RPMI7951 (cell line): ENCODE measurements around the gene LYPD8. TPM values are rescaled to one million over a fixed set of nuclear protein-coding genes. Genes with fewer than 3 reads are reported as not detected.

Experiments
- DNase-seq: peaks from one replicate; pipeline ENCODE4 v3.0.0-alpha.2; 2012; ENCODE audit warnings: low read depth
- total RNA-seq: library from RNA; depleted of rRNA; stranded (reverse); fragments of >200 nt; shearing (Covaris generic); gene quantifications from 2 replicates; pipeline ENCODE4 v1.2.3, GENCODE V29; 2014

LYPD8 gene
- total RNA-seq, 1 experiment from 2014 or later = 1.4 TPM

DNA sequence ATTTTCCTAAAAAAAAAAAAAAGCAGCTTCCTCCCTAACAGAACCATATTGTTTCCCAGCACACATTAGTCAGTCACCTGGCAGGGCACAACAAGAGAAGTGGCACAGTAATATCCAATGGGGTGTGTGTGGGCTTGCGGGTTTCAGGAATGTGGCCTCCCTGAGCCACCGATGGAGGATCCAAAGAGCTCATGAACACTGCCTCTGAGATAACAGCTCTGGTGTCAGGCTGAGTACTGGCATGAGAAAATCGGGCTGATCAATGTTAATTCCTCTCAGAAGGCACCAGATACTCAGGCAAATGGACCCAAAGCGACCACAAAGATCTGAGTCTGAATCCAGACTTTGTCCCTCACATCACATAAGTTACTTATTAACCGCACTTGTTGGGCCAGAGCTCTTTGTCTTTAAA is 2.2 kb upstream of the LYPD8 start:
- no peak for DNase-seq

DNA sequence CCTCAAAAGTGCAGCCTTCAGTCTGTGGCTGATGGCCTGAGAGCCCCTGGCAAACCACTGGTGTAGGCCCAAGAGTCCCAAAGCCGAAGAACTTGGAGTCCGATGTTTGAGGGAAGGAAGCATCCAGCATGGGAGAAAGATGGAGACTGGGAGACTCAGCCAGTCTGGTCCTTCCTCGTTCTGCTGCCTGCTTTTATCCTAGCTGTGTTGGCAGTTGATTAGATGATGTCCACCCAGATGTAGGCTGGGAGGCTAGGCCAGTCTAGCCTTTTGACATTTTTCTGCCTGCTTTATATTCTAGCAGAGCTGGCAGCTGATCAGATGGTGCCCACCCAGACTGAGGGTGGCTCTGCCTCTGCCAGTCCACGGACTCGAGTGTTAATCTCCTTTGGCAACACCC is 1.1 kb upstream of the LYPD8 start:
- no peak for DNase-seq

DNA sequence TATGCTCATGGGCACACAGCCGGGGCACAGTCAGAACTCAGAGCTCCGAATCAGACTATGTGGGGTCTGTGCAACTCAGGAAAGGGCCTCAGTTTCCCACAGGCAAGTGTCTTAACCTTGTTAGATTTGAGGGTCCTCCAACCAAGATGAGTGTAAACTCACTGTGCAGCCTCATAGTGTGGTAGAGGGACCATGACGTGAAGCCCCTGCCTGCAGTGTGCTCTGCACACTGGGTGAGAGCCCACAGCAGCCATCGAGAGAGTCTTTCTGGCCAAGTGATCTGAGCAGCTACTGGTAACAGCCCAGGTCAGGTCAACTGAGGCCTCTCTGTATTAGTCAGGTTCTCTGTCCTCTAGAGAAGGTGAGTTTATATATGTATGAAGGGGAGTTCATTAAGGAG is 592 bp upstream of the LYPD8 start:
- DNase-seq = no peak

DNA sequence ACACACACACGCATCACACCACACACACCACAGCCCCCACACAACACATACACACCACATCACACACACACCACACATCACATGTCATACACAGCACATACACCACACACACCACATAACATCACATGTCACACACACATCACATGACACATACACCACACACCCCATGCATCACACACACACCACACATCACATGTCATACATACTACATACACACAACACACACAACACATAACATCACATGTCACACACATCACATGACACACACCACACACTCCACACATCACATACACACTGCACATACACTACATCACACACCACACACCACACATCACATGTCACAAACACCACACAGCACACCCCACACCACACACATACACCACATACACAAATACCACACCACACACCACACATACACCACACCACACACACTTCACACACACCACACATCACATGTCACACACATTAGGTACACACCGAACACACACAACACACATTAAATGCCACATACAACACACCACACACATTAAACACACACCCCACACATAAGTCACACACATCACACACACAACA is 1.8 kb downstream of the LYPD8 start:
- no peak for DNase-seq

DNA sequence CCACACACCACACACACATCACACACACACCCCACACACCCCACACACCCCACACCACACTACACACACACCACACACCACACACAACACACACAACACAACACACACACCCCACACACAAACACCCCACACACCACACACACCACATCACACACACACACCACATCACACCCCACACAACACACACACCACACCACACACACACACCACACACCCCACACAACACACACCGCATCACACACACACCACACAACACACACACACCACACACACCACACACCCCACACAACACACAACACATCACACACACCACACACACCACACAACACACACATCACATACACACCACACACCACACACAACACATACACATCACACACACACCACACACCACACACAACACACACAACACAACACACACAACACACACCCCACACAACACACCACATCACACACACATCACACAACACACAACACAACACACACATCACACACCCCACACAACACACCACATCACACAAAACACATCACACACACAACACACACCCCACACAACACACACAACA is 2.4 kb downstream of the LYPD8 start:
- no peak for DNase-seq

DNA sequence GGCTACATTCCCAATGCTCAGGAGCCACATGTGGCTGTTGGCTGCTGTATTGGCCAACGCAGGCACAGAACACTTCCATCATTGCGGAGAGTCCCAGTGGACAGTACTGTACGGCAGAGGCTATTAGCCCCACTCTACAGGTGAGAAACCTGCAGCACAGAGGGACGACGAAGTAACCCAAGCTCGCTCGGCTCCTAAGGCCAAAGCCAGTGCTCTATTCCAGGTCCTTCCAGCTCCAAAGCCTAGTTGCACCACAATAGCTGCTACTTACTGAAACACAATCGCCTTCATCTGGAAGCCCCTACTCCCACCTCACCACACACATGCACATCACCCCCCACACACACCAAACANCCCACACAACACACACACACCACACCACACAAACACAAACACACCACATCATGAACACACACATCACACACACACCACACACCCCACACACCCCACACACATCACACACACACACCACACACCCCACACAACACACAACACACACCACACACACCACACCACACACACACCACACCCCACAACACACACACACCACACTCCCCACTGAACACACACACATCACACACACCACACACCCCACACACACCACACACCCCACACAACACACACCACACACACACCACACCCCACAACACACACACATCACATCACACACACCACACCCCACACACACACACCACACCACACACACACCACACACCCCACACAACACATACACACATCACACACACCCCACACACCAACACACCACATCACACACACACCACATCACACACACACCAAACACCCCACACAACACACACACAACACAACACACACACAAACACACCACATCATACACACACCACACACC is 3.2 kb downstream of the LYPD8 start:
- DNase-seq = peak; percentile 46

DNA sequence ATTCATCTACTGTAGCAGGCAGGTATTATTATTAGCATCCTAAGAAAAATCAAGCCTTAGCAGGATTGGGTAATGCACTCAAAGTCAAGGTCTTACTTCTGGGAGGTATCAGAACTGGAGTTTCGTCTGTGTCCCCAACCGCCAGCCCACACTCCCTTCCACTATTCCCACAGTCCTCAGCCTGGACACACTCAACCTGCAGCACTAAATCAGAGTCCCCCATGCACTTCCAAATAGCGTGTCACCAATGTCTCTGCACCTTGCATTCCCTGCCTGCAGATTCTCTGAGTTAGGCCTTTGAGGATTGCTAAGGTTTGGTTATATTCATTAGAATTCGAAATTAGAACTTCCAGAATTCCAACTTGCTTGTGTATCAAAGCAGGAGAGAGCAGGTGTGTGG is 3.9 kb downstream of the LYPD8 start:
- no peak for DNase-seq

DNA sequence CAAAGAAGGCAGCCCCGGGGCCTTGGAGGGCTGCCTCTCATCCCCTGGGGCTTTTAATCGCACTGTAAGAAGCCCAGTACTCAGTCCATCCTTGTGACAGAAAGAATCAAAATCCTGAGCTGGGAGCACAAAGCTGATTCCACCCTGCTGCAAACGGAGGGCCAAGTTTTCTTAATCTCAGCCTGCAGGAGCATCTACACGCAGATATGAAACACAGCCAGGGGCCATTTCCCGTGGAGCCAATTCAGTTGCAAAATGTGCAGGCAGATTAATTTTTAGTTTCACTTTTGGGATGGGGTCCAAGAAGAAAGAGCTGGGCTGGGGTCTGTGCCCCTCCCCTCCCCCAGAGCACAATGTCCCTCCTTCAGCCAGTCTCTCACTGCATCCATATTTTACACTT is 4.4 kb downstream of the LYPD8 start:
- no peak for DNase-seq

DNA sequence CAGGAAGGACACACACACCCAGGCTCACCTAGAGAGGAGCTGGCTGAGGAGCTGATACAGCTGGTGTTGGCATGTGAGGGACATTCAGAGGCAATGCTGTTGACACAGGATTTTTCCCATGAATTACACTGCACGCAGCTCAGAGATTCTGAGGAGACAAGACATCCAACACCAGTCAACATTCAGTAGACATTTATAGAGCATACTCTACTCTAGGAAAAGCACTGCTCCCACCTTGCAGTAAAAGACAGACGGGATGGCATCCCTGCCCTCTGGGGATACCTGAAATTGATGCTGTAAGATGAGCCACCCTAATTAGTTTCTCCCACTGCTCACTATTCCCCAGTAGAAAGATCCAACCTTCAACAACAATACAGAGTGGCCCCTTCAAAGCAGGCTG is 5.1 kb downstream of the LYPD8 start:
- DNase-seq = no peak

DNA sequence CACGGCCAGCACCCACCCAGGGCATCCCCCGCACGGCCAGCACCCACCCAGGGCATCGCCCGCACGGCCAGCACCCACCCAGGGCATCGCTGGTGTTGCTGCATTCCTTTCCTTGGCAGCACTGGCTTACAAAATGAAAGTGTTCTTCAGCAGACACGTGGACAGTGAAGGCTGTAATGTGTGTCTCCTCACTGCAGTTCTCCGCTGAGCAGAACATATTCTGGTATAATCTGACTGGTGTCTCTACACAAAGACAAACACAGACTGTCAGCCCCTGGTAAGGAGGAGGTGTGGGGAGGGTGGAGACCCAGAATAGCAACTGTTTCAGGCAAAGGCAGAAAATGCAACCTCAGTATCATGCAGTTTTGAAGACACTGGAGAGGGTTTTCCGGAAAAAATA is 7.3 kb downstream of the LYPD8 start:
- DNase-seq = peak; percentile 28

DNA sequence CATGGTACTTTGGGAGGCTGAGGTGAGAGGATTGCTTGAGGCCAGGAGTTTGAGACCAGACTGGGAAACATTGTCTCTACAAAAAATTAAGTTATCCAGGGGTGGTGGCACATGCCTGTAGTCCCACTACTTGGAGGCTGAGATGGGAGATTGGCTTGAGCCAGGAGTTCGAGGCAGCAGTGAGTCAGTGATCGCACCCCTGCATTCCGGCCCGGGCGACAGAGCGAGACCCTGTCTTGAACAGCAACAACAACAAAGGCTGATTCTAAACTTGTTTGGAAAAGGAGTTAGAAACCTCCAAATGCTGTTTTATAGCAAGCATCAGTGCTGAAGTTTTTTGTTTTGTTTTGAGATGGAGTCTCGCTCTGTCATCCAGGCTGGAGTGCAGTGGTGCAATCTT is 14.7 kb downstream of the LYPD8 start:
- no peak for DNase-seq

DNA sequence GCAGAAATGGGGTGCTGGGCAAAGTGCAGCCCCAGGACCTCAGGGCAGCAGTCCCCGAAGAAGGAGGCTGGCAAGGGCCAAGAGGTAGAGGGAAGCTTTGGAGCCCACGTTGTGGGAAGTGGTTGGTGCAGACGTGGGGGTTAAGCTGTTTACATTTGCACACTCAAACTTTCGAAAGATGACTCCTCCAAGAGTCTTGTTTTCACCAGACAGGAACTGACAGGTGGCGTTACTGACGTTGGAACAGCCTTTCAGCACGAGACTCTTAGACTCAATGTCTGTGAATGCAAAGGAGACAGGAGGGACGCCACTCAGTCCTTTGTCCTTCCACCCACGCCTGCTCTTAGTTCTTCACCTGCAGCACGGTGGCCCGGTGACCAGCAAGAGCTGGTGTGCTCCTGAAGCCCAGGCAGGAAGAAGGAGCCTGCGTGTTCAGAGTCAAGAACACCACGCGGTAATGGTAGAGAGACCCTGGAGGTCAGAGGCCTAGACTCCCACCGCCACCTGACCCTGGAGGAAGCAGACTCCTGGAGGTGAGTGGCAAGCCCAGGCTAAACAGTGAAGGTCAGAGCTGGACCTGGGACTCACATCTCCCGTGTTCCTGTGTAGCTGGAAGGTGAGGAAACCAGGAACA is 15.9 kb downstream of the LYPD8 start:
- DNase-seq = no peak

DNA sequence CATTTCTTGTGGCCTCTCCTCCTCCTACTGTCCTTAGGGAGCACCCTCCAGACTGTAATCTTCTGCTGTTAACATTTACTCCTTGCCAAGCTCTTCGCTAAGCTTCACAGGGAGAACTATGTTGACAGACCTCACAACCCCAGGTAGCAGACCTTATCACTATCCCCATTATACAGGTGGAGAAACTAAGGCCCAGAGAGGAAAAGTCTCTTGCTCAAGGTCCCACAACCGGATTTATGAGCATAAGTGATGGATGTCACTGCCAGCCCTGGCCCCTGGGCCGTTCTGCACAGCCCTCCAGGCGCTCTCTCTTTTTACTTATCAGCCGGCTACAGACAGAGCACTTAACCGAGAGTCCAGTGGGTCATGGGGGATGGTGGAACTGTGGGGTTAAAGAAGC is 18.1 kb downstream of the LYPD8 start:
- DNase-seq = no peak

DNA sequence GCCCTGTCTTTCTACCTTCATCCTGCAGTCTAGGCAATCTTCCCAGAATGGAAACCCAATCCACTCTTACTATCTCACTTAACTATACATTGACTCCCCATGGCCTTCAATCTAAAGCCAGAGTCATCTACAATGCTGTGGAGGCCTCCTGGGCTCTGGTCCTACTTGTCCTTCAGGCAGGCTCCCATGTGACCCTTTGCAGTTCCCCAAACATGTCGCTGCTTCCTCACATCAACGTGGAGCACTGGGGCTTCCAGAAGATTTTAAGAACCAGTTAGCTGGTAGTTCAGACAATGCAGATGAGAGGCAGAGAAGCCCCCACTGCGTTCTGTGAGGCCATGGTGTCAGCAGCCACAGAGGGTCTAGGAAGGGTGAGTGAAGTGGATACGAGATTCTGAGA is 18.6 kb downstream of the LYPD8 start:
- no peak for DNase-seq

DNA sequence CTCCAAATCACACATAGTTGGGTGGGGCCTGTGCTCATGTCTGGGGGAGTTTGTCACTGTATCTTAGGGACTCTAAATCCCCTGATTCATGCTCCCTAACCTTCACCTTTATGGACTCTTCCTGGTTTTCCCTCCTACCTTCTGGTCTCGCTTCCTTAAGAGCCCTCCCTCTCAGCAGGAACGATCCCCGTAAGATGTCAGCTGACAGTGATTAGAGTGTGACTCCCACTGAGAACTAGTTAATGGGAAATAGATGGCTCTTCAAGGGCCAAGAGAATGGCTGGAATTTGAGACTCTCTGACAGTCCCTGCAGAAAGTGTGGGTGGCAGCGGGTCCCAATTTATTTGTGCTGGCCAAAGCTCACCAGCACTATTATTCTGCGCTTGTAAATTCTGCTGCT is 22.0 kb downstream of the LYPD8 start:
- DNase-seq = no peak

DNA sequence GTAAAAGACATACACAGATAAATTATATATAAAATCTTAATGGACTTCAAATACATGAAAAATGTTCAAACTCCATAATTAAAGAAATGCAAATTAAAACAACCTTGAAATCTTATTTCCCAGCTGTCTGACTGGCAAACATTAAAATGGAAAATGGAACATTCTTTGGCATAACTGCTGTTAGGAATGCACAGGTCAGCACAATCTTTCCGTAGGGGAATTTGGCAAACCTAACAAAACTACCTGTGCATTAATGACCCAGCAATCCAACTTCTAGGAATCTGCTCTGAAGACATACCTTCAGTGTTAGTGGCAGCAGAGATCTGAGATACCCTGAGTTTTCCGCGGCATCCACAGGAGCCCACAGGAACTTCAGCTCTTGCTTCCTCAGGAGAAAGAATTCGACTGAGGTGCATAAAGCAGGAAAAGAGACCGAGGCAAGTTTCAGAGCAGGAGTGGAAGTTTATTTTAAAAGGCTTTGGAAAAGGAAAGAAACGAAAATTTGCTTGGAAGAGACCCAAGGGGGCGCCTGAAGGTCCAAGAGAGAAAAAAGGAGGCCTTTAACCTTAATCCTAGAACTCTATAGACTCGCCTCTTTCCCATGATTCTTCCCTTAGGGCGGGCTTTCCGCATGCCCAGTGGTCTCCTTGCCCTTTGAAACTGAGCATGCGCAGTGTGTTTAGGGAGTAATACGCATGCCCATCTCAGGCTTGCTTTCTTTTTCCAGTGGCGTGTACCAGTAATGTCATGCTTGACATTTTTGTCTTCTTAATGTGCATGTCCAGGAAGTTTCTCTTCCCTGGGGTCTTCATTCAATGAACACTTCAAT is 24.8 kb downstream of the LYPD8 start:
- DNase-seq = peak; percentile 89

DNA sequence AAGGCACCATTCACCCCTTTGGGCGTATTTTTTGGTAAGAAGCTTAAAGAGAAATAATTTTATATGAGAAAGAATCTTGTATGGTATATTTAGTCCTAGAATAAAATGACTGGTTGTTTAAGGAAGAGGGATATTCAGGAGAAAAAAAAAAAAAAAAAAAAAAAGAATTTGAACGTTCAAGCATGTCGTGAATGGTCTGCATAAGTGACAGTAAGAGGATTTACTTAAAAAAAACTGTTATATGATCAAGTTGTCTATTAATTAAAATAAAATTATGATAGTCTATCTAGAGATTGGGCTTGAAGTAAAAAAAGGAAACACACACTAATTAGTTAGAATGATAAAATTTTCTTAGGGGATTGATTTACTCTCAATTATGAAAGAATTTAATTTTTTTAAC is 41.3 kb downstream of the LYPD8 start:
- DNase-seq = peak; percentile 24

DNA sequence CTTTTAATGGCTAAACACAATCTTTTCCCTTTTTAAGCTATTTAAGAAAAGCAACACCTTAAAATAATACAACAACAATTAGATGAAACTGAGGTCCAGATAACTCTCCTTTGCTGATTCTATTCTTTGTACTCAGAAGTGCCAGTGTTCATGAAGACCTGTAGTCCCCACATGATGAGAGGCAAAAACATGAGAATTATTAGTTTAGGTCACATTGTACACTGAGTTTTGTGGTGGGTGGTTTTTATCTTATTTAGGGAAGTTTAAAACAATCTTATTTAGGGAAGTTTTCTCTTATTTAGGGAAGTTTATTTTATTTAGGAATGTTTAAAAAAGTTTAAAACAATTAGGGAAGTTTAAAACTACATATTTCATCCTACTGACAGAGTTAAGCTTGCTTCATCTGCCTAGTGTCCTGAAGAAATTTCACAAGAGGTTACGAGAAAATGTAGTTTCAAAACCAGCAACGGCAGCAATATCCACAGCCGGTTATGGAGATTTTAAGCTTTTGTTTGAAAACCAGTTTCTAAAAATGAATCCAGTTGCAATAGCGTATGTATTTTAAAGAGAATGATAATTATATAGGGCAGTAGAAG is 45.2 kb downstream of the LYPD8 start:
- DNase-seq = no peak

DNA sequence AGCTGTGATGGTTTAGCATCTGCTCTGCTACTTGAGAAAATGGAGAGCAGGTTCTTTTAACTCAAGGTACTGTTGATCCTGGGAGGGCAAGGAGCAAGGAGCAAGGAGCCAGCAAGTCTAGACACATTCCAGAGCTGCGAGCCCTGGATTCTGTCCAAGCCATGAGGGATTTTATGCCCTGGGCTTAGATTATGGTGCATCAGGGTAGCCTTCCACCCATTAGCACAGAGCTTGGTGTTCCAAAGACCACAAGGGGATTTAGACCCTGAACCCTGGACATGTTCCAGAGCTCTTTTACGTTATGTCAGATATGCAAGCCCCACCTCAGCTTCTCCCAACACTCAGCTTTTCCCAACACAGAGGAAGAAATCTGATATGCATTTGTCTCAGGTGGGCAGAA is 51.0 kb downstream of the LYPD8 start:
- DNase-seq = no peak

DNA sequence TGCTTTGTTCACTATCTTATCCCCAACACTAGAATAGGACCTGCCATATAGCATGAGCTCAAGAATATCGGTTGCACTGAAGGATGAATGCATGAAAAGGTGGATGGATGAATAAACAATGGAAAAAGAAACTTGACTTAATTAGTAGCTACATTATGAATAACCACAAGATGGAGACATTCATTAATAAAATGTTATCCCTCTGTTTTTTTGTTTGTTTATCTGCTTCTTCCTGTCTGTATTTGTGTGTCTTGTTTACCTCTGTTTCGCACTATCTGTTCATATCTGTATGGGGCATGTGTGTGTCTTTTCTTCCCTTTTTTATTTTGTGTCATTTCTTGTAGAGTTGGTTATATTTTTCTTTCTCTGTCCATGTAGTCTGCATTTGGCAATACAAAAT is 51.9 kb downstream of the LYPD8 start:
- DNase-seq = no peak

DNA sequence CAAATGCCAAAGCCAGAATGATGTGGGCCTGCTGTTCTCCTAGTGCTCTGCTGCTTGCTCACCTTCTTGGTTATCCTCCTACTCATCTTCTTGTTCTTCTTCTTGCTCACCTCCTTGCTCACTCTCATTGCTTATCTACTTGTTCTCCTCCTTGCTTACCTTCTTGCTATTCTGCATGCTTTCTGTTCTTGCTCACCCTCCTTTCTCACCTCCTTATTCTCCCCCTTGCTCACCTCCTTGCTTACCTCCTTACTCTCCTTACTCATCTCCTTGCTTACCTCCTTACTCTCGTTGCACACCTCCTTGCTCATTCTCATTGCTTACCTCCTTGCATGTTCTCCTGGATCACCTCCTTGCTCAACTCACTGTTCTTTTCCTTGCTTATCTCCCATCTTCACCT is 52.8 kb downstream of the LYPD8 start, which contains the start of gene OR14I1:
Gene OR14I1 (minus strand): TSS at position 53 of the 400 bp plus-strand sequence.
- no peak for DNase-seq
